Activated CD8-positive, alpha-beta T cell treated with anti-CD3 and anti-CD28 coated beads for 36 hours (primary cell): ENCODE results near the gene DYNLL1. TPM values are rescaled to one million over a fixed set of nuclear protein-coding genes. Genes with fewer than 3 reads are reported as not detected.
"Not testable (repeated sequence)": the region's sequence is repeated elsewhere in the genome, so short reads cannot be mapped to it uniquely, and the experiment has no call there.

Experiments
- ATAC-seq: fragments of 200-7000 bp; cut with Tn5 transposase; one replicate; pipeline ENCODE4 v1.10.0; 2021; ENCODE audit warnings: mild to moderate bottlenecking, moderate library complexity
- CTCF ChIA-PET: fragments of 350-600 bp; sonication (Branson Sonifier 250); formaldehyde crosslinking; loops from one replicate; lab custom pipeline; 2021; ENCODE audit warnings: antibody characterized with exemption; lab: Charles Lee
- POLR2A ChIA-PET: fragments of 350-600 bp; sonication (Branson Sonifier 250); formaldehyde crosslinking; loops from one replicate; lab custom pipeline; 2021; ENCODE audit warnings: antibody characterized with exemption; lab: Charles Lee
- DNase-seq: peaks from one replicate; pipeline ENCODE4 v3.0.0-alpha.2; 2020
- H3K27ac Mint-ChIP-seq: one replicate; pipeline ENCODE4 v1.8.0; 2021; ENCODE audit warnings: mild to moderate bottlenecking, mixed read lengths
- H3K27me3 Mint-ChIP-seq: one replicate; pipeline ENCODE4 v1.8.0; 2021; ENCODE audit warnings: mixed read lengths
- H3K36me3 Mint-ChIP-seq: one replicate; pipeline ENCODE4 v1.8.0; 2021; ENCODE audit warnings: low read depth, mixed read lengths
- H3K4me1 Mint-ChIP-seq: one replicate; pipeline ENCODE4 v1.8.0; 2021; ENCODE audit warnings: low read depth, mixed read lengths
- H3K4me3 Mint-ChIP-seq: one replicate; pipeline ENCODE4 v1.8.0; 2021; ENCODE audit warnings: mild to moderate bottlenecking, moderate library complexity, mixed read lengths
- H3K9me3 Mint-ChIP-seq: one replicate; pipeline ENCODE4 v1.8.0; 2021; ENCODE audit warnings: mixed read lengths
- CTCF ChIP-seq: fragments of 200-600 bp; IDR thresholded peaks from one replicate; pipeline ENCODE4 v1.8.0; 2022; ENCODE audit warnings: antibody characterized with exemption, mild to moderate bottlenecking
- intact Hi-C: fragments of 100-400 bp; cut with micrococcal nuclease; formaldehyde crosslinking; loops from one replicate; pipeline ENCODE4 v1.10.0; 2022
- total RNA-seq, 2 experiments: library from RNA; stranded (reverse); gene quantifications; one replicate each; pipeline ENCODE4 v1.2.3, GENCODE V29; 2021

Gene DYNLL1
- 100 to 1,000 TPM; 126 to 137 TPM for total RNA-seq

GRCh38 chr12:120495731-120496412 lies at the start of gene DYNLL1:
Gene DYNLL1, plus strand, starts transcription at chr12:120496113. Its CDS starts 309 bp downstream, at chr12:120496422.
- POLR2A ChIA-PET, result interaction anchor here (0.6 to 2.4 kb wide), 16 partner anchors 9 to 295 kb away, joined by 3 to 8 read pairs (median 4); partner anchors contain the start of genes RNU4-2, RPLP0 and SRSF9
- ATAC-seq, result peak; percentile 98
- peak within 1 kb of the TSS; percentile 91 for H3K4me3 Mint-ChIP-seq

DNA sequence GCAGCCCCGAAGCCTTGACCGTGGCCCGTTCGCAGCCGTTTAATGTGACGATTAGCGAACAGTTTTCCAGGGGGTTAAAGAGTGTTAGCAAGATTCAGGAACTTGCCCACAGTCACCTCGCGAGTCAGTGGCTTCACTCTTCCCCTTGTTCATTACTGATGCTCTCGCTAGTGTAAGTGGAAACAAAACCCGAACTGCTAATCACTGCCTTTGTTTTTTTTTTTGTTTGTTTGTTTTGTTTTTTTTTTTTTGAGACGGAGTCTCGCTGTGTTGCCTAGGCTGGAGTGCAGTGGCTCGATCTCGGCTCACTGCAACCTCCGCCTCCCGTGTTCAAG lies 49.1 kb upstream of the DYNLL1 start:
- H3K9me3 Mint-ChIP-seq, DNase-seq, intact Hi-C loops, ATAC-seq, H3K27me3 Mint-ChIP-seq: not testable (repeated sequence)
- ChIA-PET POLR2A (interaction anchor here (1.2 to 4.3 kb wide), 7 partner anchors 9 to 88 kb away, joined by 3 to 18 read pairs (median 8); partner anchors contain the start of genes COX6A1 and SRSF9), CTCF (interaction anchor here (1.1 to 2.1 kb wide), 5 partner anchors 8 to 25 kb away, joined by 3 to 11 read pairs (median 5); partner anchors contain the start of gene SRSF9)
- Mint-ChIP-seq H3K4me1 (peaks cover 38% of the 10 kb centered on the region), H3K4me3 (peak overlapping the region; percentile 94), H3K36me3 (peaks cover 37% of the 10 kb centered on the region), H3K27ac (peak overlapping the region; percentile 97)

More at GRCh38 chr12:120495731-120496412, at the start of gene DYNLL1:
- Mint-ChIP-seq H3K36me3 (peaks cover 27% of the 10 kb centered on the region), H3K27ac (peak within 1 kb of the TSS; percentile 84), H3K9me3 (no peaks in the 10 kb centered on the region), H3K4me1 (peaks cover 25% of the 10 kb centered on the region), H3K27me3 (no peaks in the 10 kb centered on the region)
- CTCF ChIA-PET, result interaction anchor here (0.6 to 3.5 kb wide), 10 partner anchors 20 to 203 kb away, joined by 3 to 25 read pairs (median 4); partner anchors contain the start of genes COQ5 and SRSF9
- DNase-seq, result peak; percentile 98
- TF ChIP-seq CTCF, result no peak
- intact Hi-C loops, result no loop called here

- no peak for TF ChIP-seq CTCF
- Mint-ChIP-seq H3K36me3 (peaks cover 33% of the 10 kb centered on the region), H3K27me3 (no peaks in the 10 kb centered on the region), H3K4me1 (peaks cover 35% of the 10 kb centered on the region), H3K9me3 (no peaks in the 10 kb centered on the region), H3K4me3 (peak overlapping the region; percentile 94), H3K27ac (no peak overlapping the region)
- ChIA-PET CTCF (interaction anchor here (0.9 to 2.1 kb wide), 6 partner anchors 8 to 24 kb away, joined by 3 to 11 read pairs (median 4); no protein-coding TSS in a partner anchor), POLR2A (interaction anchor here (1.3 to 4.3 kb wide), 6 partner anchors 9 to 87 kb away, joined by 4 to 18 read pairs (median 10); partner anchors contain the start of gene SRSF9)
- DNase-seq, result no peak
- intact Hi-C loops, result no loop called here
- no peak for ATAC-seq
These were observed 47.9 kb upstream of the DYNLL1 start for GRCh38 chr12:120447992-120448391.

- H3K9me3 Mint-ChIP-seq, DNase-seq, H3K27me3 Mint-ChIP-seq, intact Hi-C loops, H3K27ac Mint-ChIP-seq, ATAC-seq, H3K4me3 Mint-ChIP-seq: not testable (repeated sequence)
- Mint-ChIP-seq H3K4me1 (peaks cover 21% of the 10 kb centered on the region), H3K36me3 (peaks cover 35% of the 10 kb centered on the region)
- CTCF ChIA-PET, result interaction anchor here (1.0 to 12.0 kb wide), 4 partner anchors 12 to 150 kb away, joined by 3 to 110 read pairs (median 4); partner anchors contain the start of genes SIRT4 and SRSF9
- POLR2A ChIA-PET, result interaction anchor here (1.0 to 2.2 kb wide), 5 partner anchors 12 to 251 kb away, joined by 3 to 10 read pairs (median 3); partner anchors contain the start of gene SRSF9
These were observed 43.4 kb upstream of the DYNLL1 start for GRCh38 chr12:120452524-120452923.

DNA sequence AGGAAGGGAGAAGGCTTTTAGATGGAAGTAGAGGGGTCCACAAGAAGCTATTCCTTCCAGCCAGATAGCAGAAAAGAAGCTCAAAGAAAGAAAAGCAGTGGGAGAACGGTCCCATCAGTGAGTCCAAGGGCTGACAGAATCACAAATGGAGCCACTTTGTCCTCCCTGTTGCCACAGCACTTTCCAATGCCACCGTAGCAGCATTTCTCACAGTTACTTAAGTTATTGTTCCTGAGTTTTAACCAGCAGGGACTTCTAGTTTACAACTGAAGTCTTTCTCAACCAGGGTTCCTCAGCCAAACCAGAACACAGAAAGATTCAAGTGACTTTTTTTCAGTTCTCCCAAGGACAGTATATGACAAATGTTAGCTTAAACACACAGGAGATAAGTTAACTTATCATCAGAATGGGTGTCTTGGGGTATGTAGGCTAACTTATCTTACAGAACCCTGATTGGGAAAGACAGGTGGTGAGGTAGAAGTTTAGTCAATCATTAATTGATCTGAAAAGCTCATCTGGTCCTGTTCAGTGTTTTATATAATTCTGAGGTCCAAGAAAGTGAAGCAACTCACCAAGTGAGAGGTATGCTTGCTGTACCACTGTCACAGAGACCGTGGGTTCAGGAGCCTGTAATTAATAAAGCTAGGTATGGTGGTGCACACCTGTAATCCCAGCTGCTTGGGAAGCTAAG lies 42.7 kb upstream of the DYNLL1 start:
- Mint-ChIP-seq H3K4me1 (peaks cover 15% of the 10 kb centered on the region), H3K4me3 (no peak overlapping the region), H3K9me3 (no peaks in the 10 kb centered on the region), H3K27me3 (no peaks in the 10 kb centered on the region), H3K27ac (peak overlapping the region; percentile 49), H3K36me3 (peaks cover 34% of the 10 kb centered on the region)
- ChIA-PET CTCF (interaction anchor here (1.0 to 12.0 kb wide), 8 partner anchors 13 to 225 kb away, joined by 3 to 110 read pairs (median 4); partner anchors contain the start of genes SIRT4 and SRSF9), POLR2A (interaction anchor here (1.0 to 2.2 kb wide), 5 partner anchors 11 to 15 kb away, joined by 3 to 10 read pairs (median 4); partner anchors contain the start of gene SRSF9)
- DNase-seq (no peak), ATAC-seq (no peak)
- TF ChIP-seq CTCF, result no peak
- intact Hi-C loops, result no loop called here
